ENCODE measurements around the gene FAM193B. TPM values are rescaled to one million over a fixed set of nuclear protein-coding genes. Genes with fewer than 3 reads are reported as not detected.

Gene FAM193B
- total RNA-seq, 1 donor, result 32.6 TPM

- no peak for DNase-seq (ENCODE audit: insufficient read length, low spot score, missing footprints)
- no peaks in the 10 kb centered on the region for H3K9me3 ChIP-seq (ENCODE audit: low read depth, low read length)
- no peaks in the 10 kb centered on the region for H3K27me3 ChIP-seq (ENCODE audit: insufficient read depth, low read length)
- peaks cover 58% of the 10 kb centered on the region for H4K20me1 ChIP-seq (ENCODE audit: insufficient read depth, low read length)
- H3K4me1 ChIP-seq (ENCODE audit: insufficient read depth, low read length), result peaks cover 11% of the 10 kb centered on the region
- peaks cover 24% of the 10 kb centered on the region for H3K79me2 ChIP-seq (ENCODE audit: insufficient read depth, low read length)
- no peak overlapping the region for H3K4me3 ChIP-seq (ENCODE audit: insufficient read depth, low read length)
- peaks cover 85% of the 10 kb centered on the region for H3K36me3 ChIP-seq (ENCODE audit: insufficient read depth, low read length)
- no peak overlapping the region for H2AFZ ChIP-seq (ENCODE audit: low read length)
- no peak overlapping the region for H3K27ac ChIP-seq (ENCODE audit: low read depth, low read length)
- no peak overlapping the region for H3K4me2 ChIP-seq (ENCODE audit: insufficient read depth, low read length)
- TF ChIP-seq CTCF (IDR thresholded peaks at IDR 0.05; ENCODE audit: extremely low read depth, low read depth, low read length), result no peak
Measured at GRCh38 chr5:177483994-177484901, 70.1 kb downstream of the FAM193B start.

DNA sequence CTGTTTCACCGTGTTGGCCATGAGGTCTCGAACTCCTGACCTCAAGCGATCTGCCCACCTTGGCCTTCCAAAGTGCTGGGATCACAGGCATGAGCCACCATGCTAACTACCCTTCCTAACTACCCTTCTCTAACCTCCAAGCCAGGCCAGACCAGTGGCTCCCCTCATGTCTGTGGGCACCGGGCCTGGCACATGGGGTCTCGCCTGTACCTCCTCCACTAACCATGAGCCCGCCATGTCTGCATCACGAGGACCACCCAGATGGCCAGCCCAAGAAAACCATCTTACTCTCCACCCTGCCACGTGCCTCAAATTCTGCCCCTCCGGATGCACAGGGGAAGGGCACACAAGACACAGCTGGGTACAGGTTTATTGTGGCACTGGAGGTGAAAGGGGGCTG lies 71.3 kb downstream of the FAM193B start:
- H3K27me3 ChIP-seq (ENCODE audit: insufficient read depth, low read length), result no peaks in the 10 kb centered on the region
- no peaks in the 10 kb centered on the region for H3K9me3 ChIP-seq (ENCODE audit: low read depth, low read length)
- no peak overlapping the region for H3K4me2 ChIP-seq (ENCODE audit: insufficient read depth, low read length)
- TF ChIP-seq CTCF (IDR thresholded peaks at IDR 0.05; ENCODE audit: extremely low read depth, low read depth, low read length), result no peak
- H3K36me3 ChIP-seq (ENCODE audit: insufficient read depth, low read length), result peaks cover 77% of the 10 kb centered on the region
- peaks cover 11% of the 10 kb centered on the region for H3K4me1 ChIP-seq (ENCODE audit: insufficient read depth, low read length)
- H4K20me1 ChIP-seq (ENCODE audit: insufficient read depth, low read length), result peaks cover 46% of the 10 kb centered on the region
- H3K27ac ChIP-seq (ENCODE audit: low read depth, low read length), result no peak overlapping the region
- H2AFZ ChIP-seq (ENCODE audit: low read length), result no peak overlapping the region
- peaks cover 20% of the 10 kb centered on the region for H3K79me2 ChIP-seq (ENCODE audit: insufficient read depth, low read length)
- H3K4me3 ChIP-seq (ENCODE audit: insufficient read depth, low read length), result no peak overlapping the region
- no peak for DNase-seq (ENCODE audit: insufficient read length, low spot score, missing footprints)

DNA sequence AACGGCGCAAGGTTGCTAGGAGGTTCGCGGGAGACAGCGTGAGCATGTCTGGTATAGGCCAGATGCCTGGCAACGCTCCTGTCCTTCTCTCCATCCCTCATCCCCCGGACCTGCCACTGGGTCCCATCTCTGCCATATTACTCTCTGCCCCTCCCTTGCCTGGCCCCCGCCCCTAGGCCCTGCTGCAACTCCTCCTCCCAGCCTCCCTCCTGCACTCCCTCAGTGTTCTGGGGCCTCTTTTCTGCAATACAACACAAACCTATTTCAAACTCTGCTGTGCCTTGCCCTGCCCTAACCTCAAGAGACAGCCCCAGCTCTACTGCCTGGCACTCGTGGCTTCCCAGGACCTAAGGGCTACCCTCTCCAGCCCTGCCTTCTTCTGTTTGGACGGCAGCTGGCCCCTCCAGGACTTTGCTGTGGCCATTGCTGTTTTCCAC lies 72.0 kb downstream of the FAM193B start:
- Histone ChIP-seq H3K4me1 (ENCODE audit: insufficient read depth, low read length) (peaks cover 11% of the 10 kb centered on the region), H2AFZ (ENCODE audit: low read length) (no peak overlapping the region), H3K9me3 (ENCODE audit: low read depth, low read length) (no peaks in the 10 kb centered on the region), H3K4me2 (ENCODE audit: insufficient read depth, low read length) (no peak overlapping the region), H3K27me3 (ENCODE audit: insufficient read depth, low read length) (no peaks in the 10 kb centered on the region), H4K20me1 (ENCODE audit: insufficient read depth, low read length) (peaks cover 40% of the 10 kb centered on the region), H3K4me3 (ENCODE audit: insufficient read depth, low read length) (no peak overlapping the region), H3K36me3 (ENCODE audit: insufficient read depth, low read length) (peaks cover 70% of the 10 kb centered on the region), H3K79me2 (ENCODE audit: insufficient read depth, low read length) (peaks cover 15% of the 10 kb centered on the region), H3K27ac (ENCODE audit: low read depth, low read length) (no peak overlapping the region)
- no peak for DNase-seq (ENCODE audit: insufficient read length, low spot score, missing footprints)
- no peak for TF ChIP-seq CTCF (IDR thresholded peaks at IDR 0.05; ENCODE audit: extremely low read depth, low read depth, low read length)

DNA sequence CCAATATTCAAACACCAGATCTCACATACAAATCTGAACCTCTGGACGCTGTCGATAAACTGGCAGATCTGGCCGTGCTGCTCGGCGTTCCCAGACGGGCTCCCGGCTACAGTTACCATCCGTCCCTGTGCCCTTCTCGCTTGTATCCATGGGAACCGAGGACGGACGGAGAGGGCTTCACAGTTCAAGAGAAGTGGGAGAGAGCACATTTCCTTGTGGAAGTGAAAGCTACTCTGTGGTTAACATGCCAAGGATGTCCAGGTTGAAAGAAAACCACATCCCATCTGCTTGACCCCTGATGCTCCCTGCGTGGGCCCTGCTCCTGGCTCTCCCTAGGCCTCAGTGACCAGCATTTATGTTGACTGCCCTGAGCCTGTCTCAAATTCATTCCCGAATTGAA lies 74.6 kb downstream of the FAM193B start:
- peaks cover 26% of the 10 kb centered on the region for H4K20me1 ChIP-seq (ENCODE audit: insufficient read depth, low read length)
- H3K27ac ChIP-seq (ENCODE audit: low read depth, low read length), result peak overlapping the region; percentile 72
- peaks cover 11% of the 10 kb centered on the region for H3K4me1 ChIP-seq (ENCODE audit: insufficient read depth, low read length)
- no peaks in the 10 kb centered on the region for H3K9me3 ChIP-seq (ENCODE audit: low read depth, low read length)
- no peaks in the 10 kb centered on the region for H3K27me3 ChIP-seq (ENCODE audit: insufficient read depth, low read length)
- no peak overlapping the region for H2AFZ ChIP-seq (ENCODE audit: low read length)
- peaks cover 5% of the 10 kb centered on the region for H3K79me2 ChIP-seq (ENCODE audit: insufficient read depth, low read length)
- no peak for DNase-seq (ENCODE audit: insufficient read length, low spot score, missing footprints)
- TF ChIP-seq CTCF (IDR thresholded peaks at IDR 0.05; ENCODE audit: extremely low read depth, low read depth, low read length), result no peak
- H3K4me2 ChIP-seq (ENCODE audit: insufficient read depth, low read length), result no peak overlapping the region
- no peak overlapping the region for H3K4me3 ChIP-seq (ENCODE audit: insufficient read depth, low read length)
- peaks cover 46% of the 10 kb centered on the region for H3K36me3 ChIP-seq (ENCODE audit: insufficient read depth, low read length)

Measured in osteoblast (primary cell).